ENCODE measurements around the gene PSIP1. TPM values are rescaled to one million over a fixed set of nuclear protein-coding genes. Genes with fewer than 3 reads are reported as not detected.

Gene PSIP1
- total and polyA plus RNA-seq, 2 experiments from 2014 or later = 35.1 to 37.3 TPM

DNA sequence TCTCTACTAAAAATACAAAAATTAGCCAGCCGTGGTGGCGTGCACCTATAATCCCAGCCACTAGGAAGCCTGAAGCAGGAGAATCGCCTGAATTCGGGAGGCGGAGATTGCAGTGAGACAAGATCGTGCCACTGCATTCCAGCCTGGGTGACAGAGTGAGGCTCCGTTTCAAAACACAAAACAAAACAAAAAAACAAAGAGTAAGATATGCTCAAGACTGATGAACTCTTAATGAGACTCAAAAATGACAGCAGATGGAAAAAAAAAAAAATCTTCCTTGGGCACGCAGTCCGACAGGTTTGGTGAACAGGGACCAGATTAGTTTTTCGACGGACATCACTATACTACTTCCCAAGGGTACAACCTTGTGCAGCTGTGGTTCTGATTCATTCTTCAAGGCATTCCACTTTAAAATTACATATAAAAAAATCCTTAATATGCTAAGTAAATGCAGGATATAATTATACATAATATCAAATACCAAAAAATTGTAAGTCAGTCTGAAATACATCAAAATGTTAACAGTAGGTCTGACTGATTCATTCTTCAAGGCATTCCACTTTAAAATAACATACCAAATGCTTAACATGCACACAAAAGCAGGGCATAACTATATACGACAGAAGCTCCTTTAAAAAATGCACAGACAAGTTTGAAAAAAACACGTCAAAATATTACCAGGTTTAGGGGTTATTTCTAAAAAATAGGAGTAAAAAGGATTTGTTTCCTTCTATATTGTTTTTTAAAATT, 12.3 kb downstream of the PSIP1 start:
- Histone ChIP-seq H2AFZ (no peak overlapping the region), H3K27ac (no peak overlapping the region), H3K4me3 (no peak overlapping the region), H3K9me3 (ENCODE audit: low read depth) (no peaks in the 10 kb centered on the region), H3K79me2 (peaks cover 18% of the 10 kb centered on the region), H3K27me3 (no peaks in the 10 kb centered on the region), H3K36me3 (replicated peaks; ENCODE audit: insufficient read depth, low read depth) (no peaks in the 10 kb centered on the region), H3K9me2 (replicated peaks; ENCODE audit: insufficient read depth) (no peaks in the 10 kb centered on the region), H3K4me1 (ENCODE audit: insufficient read depth) (no peaks in the 10 kb centered on the region), H4K20me1 (ENCODE audit: insufficient read depth, poor library complexity, severe bottlenecking) (no peaks in the 10 kb centered on the region), H3K4me2 (no peak overlapping the region)
- TF ChIP-seq EZH2 (IDR thresholded peaks at IDR 0.05; ENCODE audit: borderline replicate concordance) (no peak), EZH2phosphoT487 (IDR thresholded peaks at IDR 0.05; ENCODE audit: low read depth, severe bottlenecking, unreplicated experiment) (no peak)
- TF ChIP-seq, protein P1, sequence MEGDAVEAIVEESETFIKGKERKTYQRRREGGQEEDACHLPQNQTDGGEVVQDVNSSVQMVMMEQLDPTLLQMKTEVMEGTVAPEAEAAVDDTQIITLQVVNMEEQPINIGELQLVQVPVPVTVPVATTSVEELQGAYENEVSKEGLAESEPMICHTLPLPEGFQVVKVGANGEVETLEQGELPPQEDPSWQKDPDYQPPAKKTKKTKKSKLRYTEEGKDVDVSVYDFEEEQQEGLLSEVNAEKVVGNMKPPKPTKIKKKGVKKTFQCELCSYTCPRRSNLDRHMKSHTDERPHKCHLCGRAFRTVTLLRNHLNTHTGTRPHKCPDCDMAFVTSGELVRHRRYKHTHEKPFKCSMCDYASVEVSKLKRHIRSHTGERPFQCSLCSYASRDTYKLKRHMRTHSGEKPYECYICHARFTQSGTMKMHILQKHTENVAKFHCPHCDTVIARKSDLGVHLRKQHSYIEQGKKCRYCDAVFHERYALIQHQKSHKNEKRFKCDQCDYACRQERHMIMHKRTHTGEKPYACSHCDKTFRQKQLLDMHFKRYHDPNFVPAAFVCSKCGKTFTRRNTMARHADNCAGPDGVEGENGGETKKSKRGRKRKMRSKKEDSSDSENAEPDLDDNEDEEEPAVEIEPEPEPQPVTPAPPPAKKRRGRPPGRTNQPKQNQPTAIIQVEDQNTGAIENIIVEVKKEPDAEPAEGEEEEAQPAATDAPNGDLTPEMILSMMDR (IDR thresholded peaks at IDR 0.05; ENCODE audit: poor library complexity) = no peak
- 91% methylated on average over 13 of the region's 13 CpGs for WGBS (ENCODE audit: low lambda C conversion rate, missing lambda C conversion rate)
- DNase-seq (ENCODE audit: low spot score) = no peak

DNA sequence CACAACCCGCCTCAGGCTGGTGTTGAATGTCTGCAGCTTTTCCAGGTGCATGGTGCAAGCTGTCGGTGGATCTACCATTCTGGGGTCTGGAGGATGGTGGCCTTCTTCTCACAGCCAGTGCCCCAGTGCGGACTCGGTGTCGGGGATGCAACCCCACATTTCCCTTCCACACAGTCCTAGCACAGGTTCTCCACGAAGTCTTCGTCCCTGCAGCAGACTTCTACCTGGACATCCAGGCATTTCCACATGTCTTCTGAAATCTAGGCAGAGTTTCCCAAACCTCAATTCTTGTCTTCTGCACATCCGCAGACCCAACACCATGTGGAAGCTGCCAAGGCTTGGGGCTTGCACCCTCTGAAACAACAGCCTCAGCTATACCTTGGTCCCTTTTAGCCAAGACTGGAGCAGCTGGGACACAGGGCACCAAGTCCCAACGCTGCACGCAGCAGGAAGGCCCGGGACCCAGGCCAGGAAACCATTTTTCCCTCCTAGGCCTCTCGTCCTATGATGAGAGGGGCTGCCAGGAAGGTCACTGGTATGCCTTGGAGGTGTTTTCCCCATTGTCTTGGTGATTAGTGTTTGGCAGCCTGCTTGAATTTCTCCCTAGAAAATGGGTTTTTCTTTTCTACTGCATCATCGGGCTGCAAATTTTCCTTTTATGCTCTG, 18.2 kb downstream of the PSIP1 start:
- TF ChIP-seq, protein P1 (IDR thresholded peaks at IDR 0.05; ENCODE audit: poor library complexity) = no peak
- TF ChIP-seq EZH2 (IDR thresholded peaks at IDR 0.05; ENCODE audit: borderline replicate concordance) = no peak
- no peak for TF ChIP-seq EZH2phosphoT487 (IDR thresholded peaks at IDR 0.05; ENCODE audit: low read depth, severe bottlenecking, unreplicated experiment)
- Histone ChIP-seq H3K27me3 (no peaks in the 10 kb centered on the region), H3K9me3 (ENCODE audit: low read depth) (no peaks in the 10 kb centered on the region), H3K27ac (no peak overlapping the region), H3K79me2 (peaks cover 3% of the 10 kb centered on the region), H3K36me3 (replicated peaks; ENCODE audit: insufficient read depth, low read depth) (no peaks in the 10 kb centered on the region), H3K4me1 (ENCODE audit: insufficient read depth) (no peaks in the 10 kb centered on the region), H2AFZ (no peak overlapping the region), H4K20me1 (ENCODE audit: insufficient read depth, poor library complexity, severe bottlenecking) (no peaks in the 10 kb centered on the region), H3K9me2 (replicated peaks; ENCODE audit: insufficient read depth) (no peaks in the 10 kb centered on the region), H3K4me2 (no peak overlapping the region), H3K4me3 (no peak overlapping the region)
- DNase-seq (ENCODE audit: low spot score) = no peak
- 99% methylated on average over 13 of the region's 13 CpGs for WGBS (ENCODE audit: low lambda C conversion rate, missing lambda C conversion rate)

DNA sequence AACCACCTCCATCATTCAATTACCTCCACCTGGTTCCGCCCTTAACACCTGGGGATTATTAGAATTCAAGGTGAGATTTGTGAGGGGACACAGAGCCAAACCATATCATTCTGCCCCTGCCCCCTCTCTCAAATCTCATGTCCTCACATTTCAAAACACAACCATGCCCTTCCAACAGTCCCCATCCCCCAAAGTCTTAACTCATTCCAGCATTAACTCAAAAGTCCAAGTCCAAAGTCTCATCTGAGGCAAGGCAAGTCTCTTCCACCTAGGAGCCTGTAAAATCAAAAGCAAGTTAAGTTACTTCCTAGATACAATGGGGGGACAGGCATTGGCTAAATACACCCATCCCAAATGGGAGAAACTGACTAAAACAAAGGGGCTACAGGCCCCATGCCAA, 18.8 kb downstream of the PSIP1 start:
- DNase-seq (ENCODE audit: low spot score) = no peak
- 100% methylated on average over 1 of the region's 1 CpG for WGBS (ENCODE audit: low lambda C conversion rate, missing lambda C conversion rate)

More for the DNA sequence above, 18.8 kb downstream of the PSIP1 start:
- Histone ChIP-seq H3K9me2 (replicated peaks; ENCODE audit: insufficient read depth) (no peaks in the 10 kb centered on the region), H4K20me1 (ENCODE audit: insufficient read depth, poor library complexity, severe bottlenecking) (no peaks in the 10 kb centered on the region), H3K79me2 (peaks cover 3% of the 10 kb centered on the region), H3K27me3 (no peaks in the 10 kb centered on the region), H3K4me1 (ENCODE audit: insufficient read depth) (no peaks in the 10 kb centered on the region), H3K9me3 (ENCODE audit: low read depth) (no peaks in the 10 kb centered on the region), H3K27ac (no peak overlapping the region), H2AFZ (no peak overlapping the region), H3K4me3 (no peak overlapping the region), H3K4me2 (no peak overlapping the region), H3K36me3 (replicated peaks; ENCODE audit: insufficient read depth, low read depth) (no peaks in the 10 kb centered on the region)
- TF ChIP-seq EZH2phosphoT487 (IDR thresholded peaks at IDR 0.05; ENCODE audit: low read depth, severe bottlenecking, unreplicated experiment) = no peak
- TF ChIP-seq EZH2 (IDR thresholded peaks at IDR 0.05; ENCODE audit: borderline replicate concordance) = no peak
- TF ChIP-seq, protein P1 (IDR thresholded peaks at IDR 0.05; ENCODE audit: poor library complexity) = no peak
